ENCODE results near the gene LHX5.
"Not testable (repeated sequence)": the region's sequence is repeated elsewhere in the genome, so short reads cannot be mapped to it uniquely, and the experiment has no call there.

LHX5 gene

DNA sequence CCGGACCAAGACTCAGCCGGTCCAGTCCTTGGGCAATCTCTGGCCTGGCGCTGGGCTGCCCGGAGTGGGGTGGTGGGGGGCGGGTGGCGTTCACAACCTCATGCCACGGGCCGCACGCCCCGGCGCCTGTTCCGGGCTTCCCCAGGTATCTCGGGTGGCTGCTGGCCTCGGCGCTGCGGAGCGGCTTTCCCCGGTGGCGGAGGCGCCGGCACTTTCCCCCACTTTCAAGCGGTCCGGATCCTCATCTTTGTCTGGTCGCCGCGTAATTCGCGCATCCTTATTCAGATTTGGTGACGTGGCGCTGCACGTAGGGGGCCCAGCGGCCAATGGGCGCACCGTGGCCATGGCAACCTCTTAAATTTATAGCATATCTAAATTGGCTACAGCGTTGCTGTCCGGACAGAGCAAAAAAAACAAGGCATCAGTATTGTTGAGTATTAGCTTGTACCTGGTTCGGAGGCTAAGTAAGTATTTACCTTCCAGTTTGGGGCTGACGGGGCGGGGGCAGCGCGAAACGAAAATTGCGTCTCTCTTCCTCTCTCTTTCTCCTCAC, at the start of gene LHX5:
LHX5 (minus strand) TSS at position 253 of the 553 bp plus-strand sequence. CDS start 373 bp downstream, outside the sequence.
- DNase-seq (ENCODE audit: low read depth, low spot score) = no peak

GRCh38 chr12:113519464-113520307, 48.0 kb upstream of the LHX5 start:
- no peak for DNase-seq (ENCODE audit: low read depth, low spot score)

DNA sequence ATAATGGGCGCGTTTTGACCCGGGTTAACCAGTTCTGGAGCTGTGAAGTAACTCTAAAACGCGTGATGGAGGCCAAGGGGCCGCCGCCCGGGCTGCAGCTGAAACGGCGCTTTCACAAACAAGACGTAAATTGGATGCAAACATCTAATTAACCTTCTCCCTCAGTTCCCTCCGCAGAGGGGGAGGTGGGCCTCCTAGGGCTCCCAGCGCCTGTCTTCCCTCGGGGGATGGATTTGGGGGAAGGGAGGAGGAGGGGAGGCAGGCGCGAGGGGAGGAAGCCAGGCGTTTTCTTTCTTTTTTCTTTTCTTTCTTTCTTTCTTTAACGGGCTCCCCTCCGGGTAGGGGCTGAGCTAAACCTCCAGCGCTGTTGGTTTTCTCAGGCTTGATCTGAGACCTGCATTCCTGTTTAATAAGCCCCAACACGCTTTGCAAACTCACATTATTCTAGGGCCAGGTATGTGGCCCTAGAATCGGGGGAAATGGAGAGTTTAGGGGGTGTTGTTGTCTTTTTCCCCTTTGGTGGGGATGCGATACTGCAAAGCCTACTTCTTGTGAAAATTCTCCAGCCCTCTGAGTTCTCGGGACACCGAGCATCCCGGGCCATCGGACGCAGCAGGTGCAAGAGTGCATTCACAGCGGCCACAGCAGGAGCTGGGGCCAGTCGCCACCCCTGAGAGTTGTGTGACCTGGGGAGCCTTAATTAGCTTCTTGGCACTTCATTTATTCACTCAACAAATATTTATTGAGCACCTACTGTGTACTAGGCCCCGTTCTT, 43.6 kb upstream of the LHX5 start:
- DNase-seq (ENCODE audit: low read depth, low spot score) = no peak

DNA sequence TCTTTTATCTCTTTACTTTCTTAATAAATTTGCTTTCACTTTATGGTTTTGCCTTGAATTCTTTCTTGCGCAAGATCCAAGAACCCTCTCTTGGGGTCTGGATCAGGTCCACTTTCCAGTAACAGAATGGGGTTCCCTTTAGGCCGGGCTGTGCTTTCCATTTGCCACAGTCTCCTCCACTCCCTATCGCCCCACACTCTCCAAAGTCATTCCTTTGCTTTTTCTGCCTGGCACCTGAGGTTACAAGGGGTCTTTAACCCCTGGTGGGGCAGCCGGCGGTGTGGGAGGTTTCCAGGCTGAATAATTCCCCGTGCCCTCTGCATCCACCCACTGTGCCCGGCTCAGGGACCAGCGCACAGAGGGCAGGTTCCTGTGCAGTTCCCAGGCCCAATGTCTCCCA, 42.9 kb upstream of the LHX5 start:
- no peak for DNase-seq (ENCODE audit: low read depth, low spot score)

DNA sequence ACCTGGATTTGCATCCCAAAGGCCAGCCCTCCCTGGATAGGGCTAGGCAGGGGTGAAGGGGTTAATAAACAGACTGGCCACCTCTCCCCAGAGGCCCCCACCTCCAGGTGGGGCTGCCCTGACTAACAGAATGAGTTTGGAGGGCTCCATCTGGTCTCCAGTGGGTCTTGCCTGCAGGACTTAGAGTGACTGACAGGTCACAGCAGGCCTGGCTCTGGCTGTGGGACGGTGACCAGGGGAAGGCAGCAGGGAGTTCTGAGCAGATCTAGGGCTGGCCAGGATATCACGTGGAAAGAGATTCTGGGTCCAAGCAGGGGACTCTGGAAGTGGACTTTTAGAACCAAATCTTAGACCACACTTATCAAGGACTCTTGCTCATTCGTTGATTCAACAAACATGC, 40.9 kb upstream of the LHX5 start:
- no peak for DNase-seq (ENCODE audit: low read depth, low spot score)

GRCh38 chr12:113506867-113507266, 35.2 kb upstream of the LHX5 start:
- no peak for DNase-seq (ENCODE audit: low read depth, low spot score)

- no peak for DNase-seq (ENCODE audit: low read depth, low spot score)
These were observed 34.3 kb upstream of the LHX5 start for GRCh38 chr12:113505941-113506340.

DNA sequence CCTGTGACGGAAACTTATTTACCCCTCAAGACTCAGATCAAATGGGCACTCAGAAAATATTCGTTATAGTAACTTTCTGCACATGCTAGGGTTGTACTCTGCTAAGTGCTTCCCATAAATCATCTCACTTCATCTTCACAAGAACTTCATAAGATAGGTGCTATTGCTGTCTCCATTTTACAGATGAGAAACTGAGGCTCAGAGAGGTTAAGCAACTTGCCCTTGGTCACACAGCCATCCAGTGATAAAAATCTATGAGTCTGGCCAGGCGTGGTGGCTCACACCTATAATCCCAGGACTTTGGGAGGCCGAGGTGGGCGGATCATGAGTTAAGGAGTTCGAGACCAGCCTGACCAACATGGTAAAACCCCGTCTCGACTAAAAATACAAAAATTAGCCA, 33.2 kb upstream of the LHX5 start:
- DNase-seq (ENCODE audit: low read depth, low spot score) = no peak

DNA sequence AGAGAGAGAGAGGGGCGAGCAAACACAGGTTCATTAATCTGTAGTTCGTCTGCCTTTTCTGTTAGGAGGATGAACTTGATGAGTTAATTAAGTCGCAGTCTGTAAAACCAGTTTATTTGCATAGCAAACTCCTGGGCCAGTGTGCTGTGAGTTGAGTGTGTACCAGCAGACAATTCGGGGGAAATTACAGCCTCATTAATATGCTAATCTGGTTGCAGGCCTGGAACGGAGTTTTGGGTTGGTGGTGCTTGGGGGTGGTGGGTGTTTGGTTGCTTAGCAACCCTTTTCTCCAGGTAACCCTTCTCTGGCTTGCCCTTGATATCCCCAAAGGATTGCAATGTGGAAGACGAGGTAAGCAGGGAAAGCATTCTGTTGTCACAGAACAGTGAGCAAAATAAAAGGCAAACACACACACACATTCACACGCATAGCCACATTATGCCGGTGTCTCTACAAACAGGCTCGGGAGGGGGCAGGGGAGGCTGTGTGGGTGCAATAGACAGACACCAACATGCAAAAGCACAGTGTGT, 29.2 kb upstream of the LHX5 start:
- no peak for DNase-seq (ENCODE audit: low read depth, low spot score)

- DNase-seq (ENCODE audit: low read depth, low spot score) = no peak
These were observed 28.6 kb upstream of the LHX5 start for GRCh38 chr12:113500306-113500675.

DNA sequence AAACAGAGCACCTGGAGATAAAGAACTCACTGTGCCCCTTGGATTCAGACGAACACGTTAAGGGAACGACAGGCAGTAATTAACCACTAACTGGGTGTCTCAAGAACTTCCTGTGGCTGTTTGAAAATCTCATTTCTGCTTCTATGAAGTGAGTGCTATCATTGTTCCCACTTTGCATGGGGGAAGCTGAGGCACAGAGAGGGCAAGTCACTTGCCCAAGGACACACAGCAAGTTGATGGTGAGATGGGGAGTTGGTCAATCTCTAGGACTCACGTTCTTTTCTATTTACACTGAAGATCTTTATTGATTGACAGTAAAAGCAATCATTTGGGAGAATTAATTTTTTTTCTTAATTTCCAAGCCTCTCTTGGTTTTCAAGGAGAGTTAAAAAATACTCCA, 26.8 kb upstream of the LHX5 start:
- no peak for DNase-seq (ENCODE audit: low read depth, low spot score)

- DNase-seq (ENCODE audit: low read depth, low spot score) = no peak
These were observed 26.0 kb upstream of the LHX5 start for GRCh38 chr12:113497693-113498092.

DNA sequence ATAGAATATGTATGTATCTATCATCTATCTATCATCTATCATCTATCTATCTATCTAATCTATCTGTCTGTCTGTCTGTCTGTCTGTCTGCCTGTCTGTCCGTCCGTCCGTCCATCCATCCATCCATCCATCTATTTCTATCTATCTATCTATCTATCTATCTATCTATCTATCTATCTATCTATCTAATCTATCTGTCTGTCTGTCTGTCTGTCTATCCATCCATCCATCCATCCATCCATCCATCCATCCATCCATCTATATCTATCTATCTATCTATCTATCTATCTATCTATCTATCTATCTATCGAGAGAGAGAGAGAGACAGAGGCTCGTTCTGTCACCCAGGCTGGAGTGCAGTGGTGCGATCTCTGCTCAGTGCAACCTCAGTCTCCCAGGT, 24.3 kb upstream of the LHX5 start:
- not testable (repeated sequence) for DNase-seq (ENCODE audit: low read depth, low spot score)

DNA sequence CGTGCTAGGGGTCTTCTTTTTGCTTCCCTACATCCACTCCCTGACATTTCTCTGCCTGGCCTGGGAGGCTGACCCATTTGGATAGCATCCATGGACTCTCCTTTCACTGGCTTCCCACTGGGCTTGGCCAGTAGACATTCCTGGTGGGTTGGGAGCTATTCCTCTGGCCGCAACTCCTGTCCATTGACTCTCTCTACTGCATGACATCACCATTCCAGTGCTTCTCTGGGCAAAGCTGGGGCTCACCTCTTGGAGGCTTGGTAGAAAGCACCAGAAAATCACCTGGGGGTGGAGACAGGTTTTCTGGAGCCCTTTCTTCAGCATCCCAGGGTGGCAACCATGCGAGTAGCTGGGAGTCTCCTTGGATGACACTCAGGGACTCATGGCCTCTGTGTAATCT, 16.7 kb upstream of the LHX5 start:
- DNase-seq (ENCODE audit: low read depth, low spot score) = no peak

- DNase-seq (ENCODE audit: low read depth, low spot score) = no peak
These were observed 15.1 kb upstream of the LHX5 start for GRCh38 chr12:113486722-113487121.

DNA sequence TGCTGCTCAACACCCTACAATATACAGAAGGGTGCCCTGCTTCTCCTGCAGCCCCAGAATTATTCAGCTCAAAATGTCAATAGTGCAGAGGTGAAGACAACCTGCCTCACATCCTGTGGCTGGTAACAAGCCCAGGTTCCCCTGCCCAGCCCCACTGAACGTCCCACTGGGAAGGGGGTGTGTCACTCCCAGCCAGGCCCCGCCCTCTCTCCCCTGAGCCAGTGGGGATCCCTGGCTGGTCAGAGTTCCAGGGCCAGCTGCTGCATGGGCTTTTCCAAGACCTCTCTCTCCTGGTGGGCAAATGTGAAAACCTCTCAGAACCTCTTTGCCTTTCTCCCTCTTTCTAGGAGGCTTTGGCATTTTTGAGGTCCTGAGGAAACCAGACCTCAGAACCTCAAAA, 13.7 kb upstream of the LHX5 start:
- DNase-seq (ENCODE audit: low read depth, low spot score) = no peak

- no peak for DNase-seq (ENCODE audit: low read depth, low spot score)
These were observed 10.7 kb upstream of the LHX5 start for GRCh38 chr12:113482334-113482733.

DNA sequence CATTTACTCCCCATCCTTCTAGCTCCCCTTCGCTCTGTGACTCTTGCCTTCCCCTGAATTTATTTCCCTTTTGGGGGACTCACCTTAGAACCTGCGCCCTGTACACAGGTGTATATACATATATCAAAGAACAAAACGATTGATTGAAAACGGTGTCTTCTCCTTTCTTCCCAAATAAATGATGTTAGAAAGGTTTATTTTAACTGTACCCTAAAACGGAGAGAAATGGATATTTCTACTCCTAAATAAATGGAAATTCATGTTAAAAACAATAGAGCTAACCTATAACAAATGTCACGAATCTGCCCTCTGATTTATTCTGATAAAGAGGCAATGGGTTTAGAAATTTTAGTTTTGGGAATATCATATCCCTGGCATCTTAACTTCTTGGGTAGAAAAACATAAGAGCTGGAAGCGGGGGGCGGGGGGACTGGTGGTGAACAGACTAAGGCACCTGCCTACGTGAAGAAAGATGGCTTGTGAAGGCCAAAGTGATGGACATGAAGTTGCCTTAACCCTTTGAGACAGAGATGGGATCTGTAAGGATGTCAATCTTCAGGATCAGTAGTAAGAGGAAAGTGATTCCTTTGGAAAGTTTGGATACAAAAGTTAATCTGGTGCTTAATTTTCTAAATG, 8.8 kb upstream of the LHX5 start:
- DNase-seq (ENCODE audit: low read depth, low spot score) = no peak

DNA sequence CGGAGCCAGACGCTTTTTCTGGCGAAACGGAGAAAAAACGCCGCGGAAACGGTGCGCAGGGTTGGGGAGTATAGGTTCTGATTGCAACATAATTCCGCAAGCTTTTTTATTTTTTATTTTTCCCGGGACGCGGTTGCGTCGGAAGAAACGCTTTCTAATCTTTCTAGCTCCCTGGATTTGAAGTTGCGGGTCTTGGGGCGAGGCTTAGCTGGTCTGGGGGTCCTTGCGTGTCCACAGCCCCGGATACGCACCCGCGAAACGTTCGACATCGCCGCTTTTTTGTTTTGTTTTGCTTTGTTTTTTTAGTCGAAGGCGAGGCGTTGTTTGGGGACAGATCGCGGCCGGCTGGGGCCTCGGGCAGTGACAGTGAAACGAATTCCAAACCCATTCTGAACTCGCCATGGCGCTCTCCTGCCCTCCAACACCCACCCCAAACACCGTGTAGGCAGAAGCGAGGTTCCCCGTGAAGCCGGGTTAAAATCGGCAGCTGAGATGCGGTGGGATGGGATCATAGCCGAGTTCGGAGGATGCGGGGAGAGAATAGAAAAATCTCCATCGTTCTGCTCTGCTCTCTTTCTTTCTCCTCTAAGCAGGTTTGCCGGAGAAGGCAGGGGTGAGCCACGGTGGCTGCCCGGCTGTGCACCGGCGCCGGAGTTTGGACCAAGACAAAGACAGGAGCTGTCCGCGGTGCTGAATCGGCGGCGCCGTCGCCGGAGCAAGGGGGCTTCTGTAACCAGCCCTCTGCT, 8.1 kb upstream of the LHX5 start:
- DNase-seq (ENCODE audit: low read depth, low spot score) = no peak

GRCh38 chr12:113479216-113479589, 7.5 kb upstream of the LHX5 start:
- no peak for DNase-seq (ENCODE audit: low read depth, low spot score)

GRCh38 chr12:113478351-113479011, 6.8 kb upstream of the LHX5 start:
- DNase-seq (ENCODE audit: low read depth, low spot score) = no peak
